OCI-LY1 (cell line): Measurements from ENCODE around the gene GON4L.

Source experiments
- H2AFZ ChIP-seq: fragments of 200-600 bp; sonication (generic), shearing (Covaris generic); 2 replicates; pipeline ENCODE4 v1.6.0; 2014; ENCODE audit warnings: antibody characterized with exemption, mild to moderate bottlenecking, low read length
- H3F3A ChIP-seq: fragments of 200-600 bp; sonication (generic), shearing (Covaris generic); 2 replicates; pipeline ENCODE4 v1.6.0; 2014; ENCODE audit warnings: mild to moderate bottlenecking, antibody characterized with exemption, low read length, moderate library complexity; ENCODE audit not compliant: insufficient read depth
- H3K27ac ChIP-seq: fragments of 200-600 bp; sonication (generic); 2 replicates; pipeline ENCODE4 v1.5.1; 2014; ENCODE audit warnings: low read length, mixed run types, mild to moderate bottlenecking, low read depth; ENCODE audit not compliant: poor library complexity, severe bottlenecking
- H3K27me3 ChIP-seq: fragments of 200-600 bp; sonication (generic); 2 replicates; pipeline ENCODE4 v1.6.0; 2014; ENCODE audit warnings: antibody characterized with exemption, mild to moderate bottlenecking, low read length, moderate library complexity; ENCODE audit not compliant: insufficient read depth
- H3K36me3 ChIP-seq: fragments of 200-600 bp; sonication (generic); 2 replicates; pipeline ENCODE4 v1.6.1; 2014; ENCODE audit warnings: mild to moderate bottlenecking, antibody characterized with exemption, low read length, moderate library complexity, mixed read lengths; ENCODE audit not compliant: insufficient read depth
- H3K4me1 ChIP-seq: fragments of 200-600 bp; sonication (generic); 2 replicates; pipeline ENCODE4 v1.5.1; 2014; ENCODE audit warnings: mild to moderate bottlenecking, low read length, moderate library complexity; ENCODE audit not compliant: insufficient read depth, severe bottlenecking
- H3K4me2 ChIP-seq: fragments of 200-600 bp; sonication (generic), shearing (Covaris generic); 2 replicates; pipeline ENCODE4 v1.6.1; 2014; ENCODE audit warnings: low read length
- H3K4me3 ChIP-seq: fragments of 200-600 bp; sonication (generic); 2 replicates; pipeline ENCODE4 v1.5.1; 2014; ENCODE audit warnings: low read length, low read depth, mild to moderate bottlenecking, mixed read lengths; ENCODE audit not compliant: poor library complexity, severe bottlenecking
- H3K79me2 ChIP-seq: fragments of 200-600 bp; shearing (Covaris generic); 2 replicates; pipeline ENCODE4 v1.6.1; 2016; ENCODE audit warnings: mixed run types, low read length, mixed read lengths; ENCODE audit not compliant: insufficient read depth
- H3K9ac ChIP-seq: fragments of 200-600 bp; sonication (generic), shearing (Covaris generic); 2 replicates; pipeline ENCODE4 v1.6.1; 2014; ENCODE audit warnings: mild to moderate bottlenecking, low read length, mixed read lengths
- H3K9me2 ChIP-seq: fragments of 200-600 bp; sonication (generic), shearing (Covaris generic); 2 replicates; pipeline ENCODE4 v1.6.1; 2014; ENCODE audit warnings: low read depth, mild to moderate bottlenecking, low read length, mixed read lengths
- H3K9me3 ChIP-seq: fragments of 200-600 bp; shearing (Covaris generic); 2 replicates; pipeline ENCODE4 v1.6.1; 2014; ENCODE audit warnings: low read length, mixed read lengths
- H4K20me1 ChIP-seq: fragments of 200-600 bp; sonication (generic), shearing (Covaris generic); 2 replicates; pipeline ENCODE4 v1.6.0; 2016; ENCODE audit warnings: mild to moderate bottlenecking, low read length; ENCODE audit not compliant: insufficient read depth
- CTCF ChIP-seq: fragments of 200-600 bp; sonication (generic), shearing (Covaris generic); IDR thresholded peaks from 2 replicates; pipeline ENCODE4 v1.5.1; 2017; ENCODE audit warnings: mild to moderate bottlenecking, antibody characterized with exemption, low read length, moderate library complexity, mixed read lengths
- EZH2 ChIP-seq: fragments of 200-600 bp; sonication (generic), shearing (Covaris generic); IDR thresholded peaks from 2 replicates; pipeline ENCODE4 v1.8.0; 2017; ENCODE audit warnings: borderline replicate concordance, mixed run types, mild to moderate bottlenecking, antibody characterized with exemption, low read length, moderate library complexity, mixed read lengths

GON4L gene

GRCh38 chr1:155892796-155893195, 35.8 kb upstream of the GON4L start:
- Histone ChIP-seq H3K27ac (no peak overlapping the region), H3K79me2 (no peaks in the 10 kb centered on the region), H3K9ac (no peak overlapping the region), H3F3A (peaks cover 5% of the 10 kb centered on the region; the same call in 1 of the 2 replicates), H3K4me1 (no peaks in the 10 kb centered on the region), H4K20me1 (no peaks in the 10 kb centered on the region), H3K27me3 (no peaks in the 10 kb centered on the region), H3K36me3 (peaks cover 13% of the 10 kb centered on the region), H2AFZ (no peak overlapping the region), H3K4me2 (no peak overlapping the region), H3K4me3 (no peak overlapping the region), H3K9me3 (no peaks in the 10 kb centered on the region), H3K9me2 (no peaks in the 10 kb centered on the region)
- TF ChIP-seq CTCF, result no peak

GRCh38 chr1:155890251-155890650, 33.2 kb upstream of the GON4L start:
- Histone ChIP-seq H4K20me1 (no peaks in the 10 kb centered on the region), H3K9me2 (no peaks in the 10 kb centered on the region), H3K4me3 (no peak overlapping the region), H2AFZ (no peak overlapping the region), H3K4me1 (peaks cover 7% of the 10 kb centered on the region), H3K27me3 (no peaks in the 10 kb centered on the region), H3K4me2 (no peak overlapping the region), H3K27ac (no peak overlapping the region), H3K36me3 (no peaks in the 10 kb centered on the region), H3K79me2 (no peaks in the 10 kb centered on the region), H3K9ac (no peak overlapping the region), H3F3A (peaks cover 5% of the 10 kb centered on the region; the same call in 1 of the 2 replicates), H3K9me3 (no peaks in the 10 kb centered on the region)
- TF ChIP-seq CTCF (no peak), EZH2 (no peak)

GRCh38 chr1:155889566-155889965, 32.6 kb upstream of the GON4L start:
- Histone ChIP-seq H4K20me1 (no peaks in the 10 kb centered on the region), H3K27me3 (no peaks in the 10 kb centered on the region), H3K4me3 (no peak overlapping the region), H3K27ac (no peak overlapping the region), H3K9ac (no peak overlapping the region), H3F3A (peaks cover 5% of the 10 kb centered on the region; the same call in 1 of the 2 replicates), H3K4me1 (peaks cover 14% of the 10 kb centered on the region), H3K4me2 (no peak overlapping the region), H3K36me3 (no peaks in the 10 kb centered on the region), H3K9me2 (no peaks in the 10 kb centered on the region), H3K9me3 (no peaks in the 10 kb centered on the region), H2AFZ (no peak overlapping the region), H3K79me2 (no peaks in the 10 kb centered on the region)
- no peak for TF ChIP-seq CTCF
- no peak for TF ChIP-seq EZH2
